IPS-NIHi7 (cell line): ENCODE results near the gene COQ8A.
"Not testable (repeated sequence)": the region's sequence is repeated elsewhere in the genome, so short reads cannot be mapped to it uniquely, and the experiment has no call there.

ENCODE experiments used
- DNase-seq: peaks from one replicate; pipeline ENCODE4 v3.0.0; 2012; ENCODE audit warnings: mixed read lengths; ENCODE audit errors: extremely low spot score

The COQ8A gene

GRCh38 chr1:226951286-226952117, 11.4 kb downstream of the COQ8A start:
- no peak for DNase-seq

DNA sequence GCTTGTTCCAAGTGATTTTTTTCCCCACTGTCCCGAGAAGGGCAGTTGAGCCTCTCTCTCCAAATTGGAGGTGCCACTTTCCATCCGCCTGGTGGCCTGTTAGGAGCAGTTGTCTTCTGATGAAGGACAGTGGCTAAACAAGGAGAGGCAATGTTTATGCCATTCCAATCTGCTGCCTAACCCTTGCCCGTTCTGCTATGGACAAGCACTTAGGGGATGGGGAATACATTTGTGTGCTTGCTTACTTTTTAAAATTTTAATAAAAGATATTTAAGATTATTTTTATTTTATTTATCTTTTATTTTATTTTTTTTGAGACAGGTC, 12.0 kb downstream of the COQ8A start:
- no peak for DNase-seq

DNA sequence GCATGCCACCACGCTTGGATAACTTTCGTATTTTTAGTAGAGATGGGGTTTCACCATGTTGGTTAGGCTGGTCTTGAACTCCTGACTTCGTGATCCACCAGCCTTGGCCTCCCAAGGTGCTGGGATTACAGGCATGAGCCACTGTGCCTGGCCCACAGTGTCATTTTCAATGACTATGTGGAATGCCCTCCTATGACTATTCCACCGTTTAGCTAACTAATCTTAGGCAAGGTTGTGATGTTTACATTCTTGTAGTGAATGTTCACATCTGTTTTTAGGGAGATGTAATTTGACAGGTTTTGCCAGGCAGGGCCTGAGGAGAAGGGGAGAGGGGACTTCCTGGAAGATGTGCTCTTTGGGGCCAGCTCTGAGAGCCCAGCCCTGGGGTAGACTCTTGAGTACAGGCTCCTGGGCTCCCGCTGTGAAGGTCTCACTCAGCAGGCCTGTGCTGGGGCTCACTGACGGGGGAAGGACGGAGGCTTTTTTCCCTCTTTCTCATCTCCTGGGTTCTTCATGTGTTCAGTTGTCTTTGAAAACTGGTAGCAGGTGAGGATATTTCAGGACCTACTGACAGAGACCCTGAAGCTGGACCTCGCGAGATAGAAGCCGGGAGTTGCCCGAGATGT, 13.2 kb downstream of the COQ8A start:
- DNase-seq: no peak

DNA sequence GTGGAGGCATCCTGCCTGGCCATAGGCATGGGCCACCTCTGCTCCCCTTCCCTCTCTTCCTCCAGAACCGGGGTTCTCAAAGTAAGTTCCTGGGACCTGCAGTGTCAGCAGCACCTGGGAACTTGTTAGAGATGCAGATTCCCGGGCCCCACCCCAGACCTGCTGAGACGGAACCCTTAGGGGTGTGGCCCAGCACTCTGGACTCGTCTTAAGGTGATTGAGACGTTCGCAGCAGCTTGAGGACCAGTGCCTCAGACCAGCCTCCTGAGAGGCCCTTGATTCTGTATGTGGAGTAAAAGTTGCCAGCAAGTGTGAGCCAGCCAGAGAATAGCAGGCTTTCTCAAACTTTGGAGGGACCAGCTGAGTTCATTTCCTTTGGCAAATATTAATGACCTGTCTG, 14.2 kb downstream of the COQ8A start:
- DNase-seq: no peak

DNA sequence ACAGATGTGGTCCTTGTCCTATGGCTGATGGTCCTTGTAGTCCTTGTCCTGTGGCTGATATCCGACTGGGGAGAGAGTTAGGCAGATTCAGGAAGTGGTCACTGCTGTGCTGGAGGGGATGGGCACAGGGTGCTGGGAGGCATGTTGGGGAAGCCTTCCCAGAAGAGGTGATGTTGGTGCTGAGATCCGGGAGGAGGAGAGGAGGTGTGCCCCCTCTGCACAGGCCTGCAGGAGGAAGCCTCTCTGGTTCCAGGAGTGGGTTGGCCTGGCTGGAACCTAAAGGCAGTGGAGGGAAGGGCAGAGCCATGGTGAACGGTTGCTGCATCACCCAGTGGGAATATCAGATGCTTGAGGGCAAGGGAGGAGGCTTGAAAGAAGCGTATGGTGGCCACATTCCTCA, 14.7 kb downstream of the COQ8A start:
- DNase-seq: no peak

DNA sequence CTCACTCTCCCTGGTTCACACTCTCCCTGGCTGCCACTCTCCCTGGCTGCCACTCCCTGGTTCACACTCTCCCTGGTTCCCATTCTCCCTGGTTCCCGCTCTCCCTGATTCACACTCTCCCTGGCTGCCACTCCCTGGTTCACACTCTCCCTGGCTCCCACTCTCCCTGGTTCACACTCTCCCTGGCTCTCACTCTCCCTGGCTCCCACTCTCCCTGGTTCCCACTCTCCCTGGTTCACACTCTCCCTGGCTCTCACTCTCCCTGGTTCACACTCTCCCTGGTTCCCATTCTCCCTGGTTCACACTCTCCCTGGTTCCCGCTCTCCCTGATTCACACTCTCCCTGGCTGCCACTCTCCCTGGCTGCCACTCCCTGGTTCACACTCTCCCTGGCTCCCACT, 15.8 kb downstream of the COQ8A start:
- DNase-seq: not testable (repeated sequence)

- no peak for DNase-seq
These were observed 17.0 kb downstream of the COQ8A start for GRCh38 chr1:226956942-226957713.

- no peak for DNase-seq
These were observed 17.6 kb downstream of the COQ8A start for GRCh38 chr1:226957714-226958113.

- DNase-seq: no peak
These were observed 18.2 kb downstream of the COQ8A start for GRCh38 chr1:226958300-226958699.

GRCh38 chr1:226960256-226960655, 20.2 kb downstream of the COQ8A start:
- no peak for DNase-seq

DNA sequence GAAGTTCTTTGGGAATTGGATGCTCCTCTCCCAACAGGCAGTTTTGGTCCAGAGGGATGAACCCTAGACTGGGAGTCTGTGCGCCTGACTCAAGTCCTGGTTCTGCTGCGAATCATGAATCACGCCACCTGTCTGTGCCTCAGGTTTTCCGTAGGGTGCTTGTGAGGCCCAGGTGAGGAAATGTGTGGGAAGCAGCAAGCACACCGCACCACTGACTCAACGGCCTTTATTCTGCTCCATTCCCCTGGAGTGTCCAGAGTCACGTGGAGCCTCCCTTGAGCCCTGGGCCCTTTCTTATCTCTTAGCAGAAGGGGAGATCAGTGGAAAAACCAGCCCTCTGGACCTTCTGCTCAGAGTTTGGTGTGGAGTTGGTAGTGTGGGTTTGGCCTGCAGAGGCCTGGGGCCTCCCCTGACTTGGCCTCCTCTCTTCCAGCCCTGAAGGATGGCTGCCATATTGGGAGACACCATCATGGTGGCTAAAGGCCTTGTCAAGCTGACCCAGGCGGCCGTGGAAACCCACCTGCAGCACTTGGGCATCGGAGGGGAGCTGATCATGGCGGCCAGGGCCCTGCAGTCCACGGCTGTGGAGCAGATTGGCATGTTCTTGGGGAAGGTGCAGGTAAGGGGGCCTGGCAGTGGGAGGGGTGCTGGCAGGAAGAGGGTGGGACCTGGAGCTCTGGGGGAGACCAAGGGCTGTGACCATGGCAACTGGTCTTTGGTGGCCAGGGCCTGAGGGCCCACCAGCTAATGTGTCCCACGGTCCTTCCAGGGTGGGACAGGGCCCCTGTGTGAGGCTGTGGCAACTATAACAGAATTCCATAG, 21.1 kb downstream of the COQ8A start:
- no peak for DNase-seq

- DNase-seq: no peak
These were observed 22.6 kb downstream of the COQ8A start for GRCh38 chr1:226962421-226963391.

DNA sequence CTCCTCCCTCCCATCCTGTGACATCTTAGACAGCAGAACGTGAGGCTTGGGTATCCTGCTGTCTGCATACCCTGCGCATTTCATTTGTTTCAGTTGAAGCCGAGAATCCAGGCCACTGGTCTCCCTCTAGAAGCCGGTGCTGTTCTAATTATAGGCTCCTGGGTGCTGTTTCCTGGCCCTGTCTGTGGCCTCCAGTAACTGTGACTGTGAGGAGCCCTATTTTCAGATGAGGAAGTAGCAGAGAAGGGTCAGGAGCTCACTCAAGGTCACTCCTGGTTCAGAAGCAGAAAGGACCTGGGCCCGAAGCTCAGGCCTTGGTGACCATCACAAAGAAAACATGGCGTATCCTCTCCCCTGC, 24.0 kb downstream of the COQ8A start:
- DNase-seq: no peak

DNA sequence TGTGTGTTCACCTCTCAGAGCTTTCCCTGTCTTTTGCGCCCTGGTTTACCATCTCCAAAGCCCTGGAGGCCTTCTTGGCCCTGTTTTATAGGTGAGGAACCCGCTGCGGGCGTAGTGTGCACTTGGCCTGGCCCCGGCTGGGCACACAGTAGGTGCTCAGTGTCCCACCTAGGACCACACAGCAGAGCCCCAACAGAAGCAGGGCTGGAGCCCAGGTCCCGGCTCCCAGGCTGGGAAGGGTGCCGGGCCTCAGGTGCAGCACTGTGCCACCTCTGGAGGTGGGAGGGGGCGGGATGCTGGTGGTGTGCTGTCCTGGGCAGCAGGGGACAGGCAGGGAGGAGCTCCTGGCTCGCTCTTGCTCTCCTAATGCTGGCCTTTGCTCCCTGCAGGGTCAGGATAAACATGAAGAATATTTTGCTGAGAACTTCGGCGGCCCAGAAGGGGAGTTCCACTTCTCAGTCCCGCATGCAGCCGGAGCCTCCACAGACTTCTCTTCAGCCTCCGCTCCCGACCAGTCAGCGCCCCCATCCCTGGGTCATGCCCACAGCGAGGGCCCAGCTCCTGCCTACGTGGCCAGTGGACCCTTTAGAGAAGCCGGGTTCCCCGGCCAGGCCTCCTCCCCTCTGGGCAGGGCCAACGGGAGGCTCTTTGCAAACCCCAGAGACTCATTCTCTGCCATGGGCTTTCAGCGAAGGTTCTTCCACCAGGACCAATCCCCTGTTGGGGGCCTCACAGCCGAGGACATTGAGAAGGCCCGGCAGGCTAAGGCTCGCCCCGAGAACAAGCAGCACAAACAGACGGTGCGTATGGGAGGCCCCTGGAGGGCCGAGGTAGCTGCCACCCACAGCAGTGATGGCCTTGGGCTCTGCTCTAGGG, 24.8 kb downstream of the COQ8A start:
- DNase-seq: no peak

DNA sequence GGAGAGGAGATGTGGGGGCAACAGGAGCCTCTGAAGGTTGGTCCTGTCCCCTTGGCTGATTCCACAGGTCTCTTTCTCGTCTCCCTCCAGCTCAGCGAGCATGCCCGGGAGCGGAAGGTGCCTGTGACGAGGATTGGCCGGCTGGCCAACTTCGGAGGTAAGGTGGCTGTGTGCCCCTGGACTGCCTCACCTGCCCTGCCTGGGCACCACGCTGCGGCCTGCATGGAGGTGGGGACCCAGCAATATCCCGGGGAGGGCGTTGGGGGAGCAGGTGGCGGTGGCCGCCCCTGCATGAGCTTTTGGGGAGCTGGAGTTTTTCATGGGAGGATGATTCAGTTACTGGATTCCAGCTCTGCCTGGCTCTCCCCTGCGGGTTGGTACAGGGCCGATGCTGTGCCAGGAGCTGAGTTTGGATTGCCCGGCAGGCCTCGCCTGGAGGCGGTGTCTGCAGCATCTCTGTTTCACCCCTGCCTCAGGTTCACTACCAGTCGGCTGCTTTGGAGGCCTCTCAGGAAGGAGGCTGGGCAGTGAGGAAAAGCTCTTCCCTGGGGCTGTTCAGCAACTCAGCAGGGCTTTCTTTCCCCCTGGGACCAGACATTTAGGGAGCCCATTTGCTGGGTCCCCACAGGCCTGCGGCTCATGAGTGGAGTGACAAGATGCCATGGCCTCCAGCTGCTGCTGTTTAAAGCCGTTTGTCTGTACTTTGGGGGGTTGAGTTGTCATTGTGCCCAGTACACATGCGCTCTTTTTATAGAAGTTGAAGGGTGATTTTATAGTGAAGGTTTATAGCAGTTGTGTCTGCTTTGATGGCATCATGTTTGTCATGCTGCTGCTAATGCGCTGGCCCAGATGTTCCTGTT, 25.7 kb downstream of the COQ8A start:
- no peak for DNase-seq

DNA sequence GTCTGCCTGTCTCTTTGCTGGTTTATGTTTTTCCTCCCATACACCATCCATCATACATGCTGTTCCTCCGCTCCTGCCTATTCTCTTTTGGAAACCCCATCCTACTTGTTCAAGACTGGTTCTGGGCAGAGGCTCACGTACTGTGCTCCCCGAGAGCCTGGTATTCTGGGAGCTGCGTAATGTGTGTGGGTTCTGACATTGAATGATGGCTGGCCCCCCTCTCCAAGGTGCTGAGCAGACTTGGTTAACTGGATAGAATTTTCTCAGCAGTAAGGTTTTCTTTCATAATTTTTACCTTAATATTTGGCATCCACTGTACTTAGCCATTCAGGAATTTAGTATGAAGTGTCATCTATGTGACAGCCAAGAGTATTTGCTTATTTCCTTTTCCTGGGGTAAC, 26.6 kb downstream of the COQ8A start:
- no peak for DNase-seq

DNA sequence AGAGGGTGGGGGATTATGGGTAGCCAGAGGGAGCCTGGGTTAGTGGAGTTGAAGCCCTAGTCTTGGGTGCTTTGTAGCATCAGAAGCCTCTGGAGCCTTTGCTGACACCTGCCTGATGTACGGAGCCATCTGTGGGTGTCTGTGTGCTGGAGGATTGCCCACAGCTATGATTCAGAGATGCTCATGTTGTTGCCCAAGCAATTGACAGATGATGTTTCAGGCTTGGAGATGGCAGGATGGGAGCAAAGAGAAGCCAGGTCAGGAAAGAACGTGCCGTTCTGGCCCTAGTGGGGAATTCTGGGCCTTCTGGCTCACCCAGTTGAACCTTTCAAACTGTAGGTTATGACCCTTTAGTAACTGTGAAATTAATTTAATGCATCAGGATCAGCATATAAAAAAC, 27.6 kb downstream of the COQ8A start:
- DNase-seq: no peak

DNA sequence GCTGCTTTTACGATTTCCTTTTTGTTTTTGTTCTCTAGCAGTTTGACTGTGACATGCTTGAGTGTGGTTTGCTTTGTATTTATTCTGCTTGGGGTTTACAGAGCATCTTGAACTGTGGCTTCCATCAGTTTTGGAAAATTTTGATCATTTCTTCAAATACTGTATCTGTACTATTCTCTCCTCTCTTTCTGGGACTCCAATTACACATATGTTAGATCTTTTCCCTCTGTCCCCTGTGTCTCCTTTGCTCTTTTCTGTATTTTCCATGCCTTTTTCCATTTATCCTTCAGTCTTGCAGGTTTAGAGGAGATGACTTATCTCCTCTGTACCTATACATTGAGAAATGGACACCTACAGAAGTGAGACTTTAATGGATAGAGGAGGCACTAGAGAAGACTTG, 31.7 kb downstream of the COQ8A start:
- DNase-seq: no peak

- DNase-seq: no peak
These were observed 32.8 kb downstream of the COQ8A start for GRCh38 chr1:226972931-226973330.
